H9 (cell line): ENCODE measurements around the gene TSPAN8. TPM values are rescaled to one million over a fixed set of nuclear protein-coding genes. Genes with fewer than 3 reads are reported as not detected.

Source experiments
- DNase-seq: peaks from one replicate; pipeline ENCODE4 v3.0.0-alpha.2; 2017
- H2AFZ ChIP-seq: one replicate; pipeline ENCODE4 v1.6.1; 2013; ENCODE audit warnings: mild to moderate bottlenecking, low read length, control low read depth, moderate library complexity
- H2AK5ac ChIP-seq: 2 replicates; pipeline ENCODE4 v1.6.1; 2013; ENCODE audit warnings: low read length, control low read depth, mixed read lengths; ENCODE audit not compliant: insufficient read length
- H2BK120ac ChIP-seq: one replicate; pipeline ENCODE4 v1.6.1; 2013; ENCODE audit warnings: low read depth, mild to moderate bottlenecking, low read length, control low read depth, inconsistent platforms; ENCODE audit not compliant: poor library complexity, severe bottlenecking
- H2BK12ac ChIP-seq: 2 replicates; pipeline ENCODE4 v1.6.1; 2013; ENCODE audit warnings: low read length, control low read depth, mixed read lengths, low read depth; ENCODE audit not compliant: insufficient read length
- H2BK15ac ChIP-seq: 2 replicates; pipeline ENCODE4 v1.6.1; 2013; ENCODE audit warnings: low read depth, low read length, control low read depth
- H2BK20ac ChIP-seq: one replicate; pipeline ENCODE4 v1.6.1; 2013; ENCODE audit warnings: low read depth, mild to moderate bottlenecking, low read length, control low read depth, inconsistent platforms; ENCODE audit not compliant: poor library complexity, severe bottlenecking
- H2BK5ac ChIP-seq: 2 replicates; pipeline ENCODE4 v1.6.1; 2013; ENCODE audit warnings: low read length, control low read depth, mixed read lengths; ENCODE audit not compliant: insufficient read length
- H3K14ac ChIP-seq: 2 replicates; pipeline ENCODE4 v1.6.1; 2013; ENCODE audit warnings: low read length, control low read depth; ENCODE audit not compliant: insufficient read depth
- H3K18ac ChIP-seq: 2 replicates; pipeline ENCODE4 v1.6.1; 2013; ENCODE audit warnings: low read depth, mild to moderate bottlenecking, mixed read lengths, low read length, control low read depth; ENCODE audit not compliant: insufficient read length
- H3K23ac ChIP-seq: 2 replicates; pipeline ENCODE4 v1.6.1; 2013; ENCODE audit warnings: low read length, control low read depth, mixed read lengths, low read depth; ENCODE audit not compliant: insufficient read length
- H3K23me2 ChIP-seq: 2 replicates; pipeline ENCODE4 v1.6.1; 2013; ENCODE audit warnings: low read depth, mild to moderate bottlenecking, mixed read lengths, low read length, control low read depth; ENCODE audit not compliant: insufficient read length, poor library complexity, severe bottlenecking
- H3K27ac ChIP-seq: 2 replicates; pipeline ENCODE4 v1.5.1; 2013; ENCODE audit warnings: low read length, control low read depth, mixed read lengths, low read depth; ENCODE audit not compliant: insufficient read length
- H3K27me3 ChIP-seq: 2 replicates; pipeline ENCODE4 v1.6.1; 2013; ENCODE audit warnings: low read length, control low read depth, inconsistent platforms; ENCODE audit not compliant: insufficient read depth
- H3K4ac ChIP-seq: 2 replicates; pipeline ENCODE4 v1.6.1; 2013; ENCODE audit warnings: low read depth, mild to moderate bottlenecking, control low read depth, inconsistent platforms, low read length, moderate library complexity
- H3K4me1 ChIP-seq: 2 replicates; pipeline ENCODE4 v1.6.1; 2013; ENCODE audit warnings: low read length, control low read depth, inconsistent platforms; ENCODE audit not compliant: insufficient read depth
- H3K4me2 ChIP-seq: 2 replicates; pipeline ENCODE4 v1.6.1; 2013; ENCODE audit warnings: low read length, control low read depth, mixed read lengths; ENCODE audit not compliant: insufficient read length, insufficient read depth
- H3K56ac ChIP-seq: 2 replicates; pipeline ENCODE4 v1.6.1; 2013; ENCODE audit warnings: low read depth, mild to moderate bottlenecking, mixed read lengths, low read length, control low read depth; ENCODE audit not compliant: insufficient read length
- H3K79me1 ChIP-seq: 2 replicates; pipeline ENCODE4 v1.6.1; 2013; ENCODE audit warnings: low read depth, mild to moderate bottlenecking, moderate library complexity, low read length, control low read depth, inconsistent platforms; ENCODE audit not compliant: insufficient read depth, poor library complexity, severe bottlenecking
- H3K79me2 ChIP-seq: 2 replicates; pipeline ENCODE4 v1.6.1; 2013; ENCODE audit warnings: low read length, control low read depth, inconsistent platforms; ENCODE audit not compliant: insufficient read depth
- H3K9ac ChIP-seq: 2 replicates; pipeline ENCODE4 v1.6.1; 2013; ENCODE audit warnings: low read length, control low read depth, mixed read lengths; ENCODE audit not compliant: insufficient read length; ENCODE audit errors: extremely low read depth
- H3K9me3 ChIP-seq: one replicate; pipeline ENCODE4 v1.6.1; 2013; ENCODE audit warnings: low read depth, low read length, inconsistent platforms; ENCODE audit not compliant: control insufficient read depth
- H3T11ph ChIP-seq: one replicate; pipeline ENCODE4 v1.6.1; 2013; ENCODE audit warnings: mild to moderate bottlenecking, low read length, control low read depth, inconsistent platforms
- H4K20me1 ChIP-seq: one replicate; pipeline ENCODE4 v1.6.1; 2013; ENCODE audit not compliant: control insufficient read depth, insufficient read length, insufficient read depth
- H4K5ac ChIP-seq: 2 replicates; pipeline ENCODE4 v1.6.1; 2013; ENCODE audit warnings: low read depth, mild to moderate bottlenecking, mixed read lengths, low read length, control low read depth; ENCODE audit not compliant: insufficient read length
- H4K8ac ChIP-seq: replicated peaks from 2 replicates; pipeline ENCODE4 v1.6.1; 2013; ENCODE audit warnings: low read length, control low read depth, mixed read lengths, low read depth; ENCODE audit not compliant: insufficient read length
- H4K91ac ChIP-seq: 2 replicates; pipeline ENCODE4 v1.6.1; 2013; ENCODE audit warnings: low read depth, mild to moderate bottlenecking, moderate library complexity, mixed read lengths, low read length, control low read depth; ENCODE audit not compliant: insufficient read length
- H3K27ac Mint-ChIP-seq, 3 experiments: 2 replicates in 2 of 3; 3 replicates in 1 of 3; pipeline ENCODE4 v1.8.0; 2020 to 2021; ENCODE audit warnings: mixed read lengths in 3 of 3, mild to moderate bottlenecking in 1 of 3, moderate library complexity in 1 of 3
- H3K27me3 Mint-ChIP-seq: 2 replicates; pipeline ENCODE4 v1.8.0; 2021; ENCODE audit warnings: low read depth, mild to moderate bottlenecking, moderate library complexity, mixed read lengths
- H3K36me3 Mint-ChIP-seq, 3 experiments: 2 replicates in 2 of 3; 3 replicates in 1 of 3; pipeline ENCODE4 v1.8.0; 2020 to 2021; ENCODE audit warnings: low read depth in 3 of 3, mixed read lengths in 3 of 3; ENCODE audit not compliant: insufficient read depth in 1 of 3
- H3K4me1 Mint-ChIP-seq, 2 experiments: 2 replicates each; pipeline ENCODE4 v1.8.0; 2020; ENCODE audit warnings: mixed read lengths in 2 of 2
- H3K4me3 Mint-ChIP-seq, 2 experiments: 2 replicates in 1 of 2; 3 replicates in 1 of 2; pipeline ENCODE4 v1.8.0; 2020 to 2021; ENCODE audit warnings: mild to moderate bottlenecking in 2 of 2, mixed read lengths in 2 of 2, moderate library complexity in 1 of 2
- H3K9me3 Mint-ChIP-seq, 2 experiments: 2 replicates in 1 of 2; 3 replicates in 1 of 2; pipeline ENCODE4 v1.8.0; 2020; ENCODE audit warnings: mild to moderate bottlenecking in 2 of 2, mixed read lengths in 2 of 2, moderate library complexity in 1 of 2
- WGBS: extraction: QIAGEN DNeasy Blood & Tissue Kit; methylation state at CpG from one replicate; pipeline ENCODE4 v1.1.7; 2013; ENCODE audit warnings: missing lambda C conversion rate, low lambda C conversion rate, mixed read lengths; ENCODE audit not compliant: insufficient read length; ENCODE audit errors: extremely low coverage; 5-methylcytosine and 5-hydroxymethylcytosine counted together
- total RNA-seq: library from RNA; stranded (reverse); gene quantifications from 2 replicates; pipeline ENCODE4 v1.2.1, GENCODE V29; 2021
- TF ChIP-seq, protein P1 (sequence below): fragments of 200-600 bp; sonication (generic); conservative IDR thresholded peaks from 3 replicates; pipeline ENCODE4 v1.8.0; 2021; ENCODE audit warnings: antibody characterized with exemption, mild to moderate bottlenecking

Gene TSPAN8
- total RNA-seq, 1 experiment from 2014 or later = not detected

GRCh38 chr12:71130521-71131069 lies 27.2 kb downstream of the TSPAN8 start:
- H2BK12ac ChIP-seq = no peak overlapping the region
- no peaks in the 10 kb centered on the region for H3K27me3 Mint-ChIP-seq
- H3K9ac ChIP-seq = no peak overlapping the region
- no peak for DNase-seq
- no peak overlapping the region for H2BK20ac ChIP-seq
- H4K5ac ChIP-seq = no peak overlapping the region
- H2BK15ac ChIP-seq = no peak overlapping the region
- H3K27ac Mint-ChIP-seq = no peak overlapping the region
- H3K23ac ChIP-seq = no peak overlapping the region
- H4K20me1 ChIP-seq = no peaks in the 10 kb centered on the region
- H3K56ac ChIP-seq = no peak overlapping the region
- peaks cover 9 to 10% of the 10 kb centered on the region in 2 experiments for H3K4me1 Mint-ChIP-seq
- no peak overlapping the region for H2AK5ac ChIP-seq
- H3K9me3 Mint-ChIP-seq = no peaks in the 10 kb centered on the region
- H2BK120ac ChIP-seq = no peak overlapping the region
- TF ChIP-seq, protein P1, sequence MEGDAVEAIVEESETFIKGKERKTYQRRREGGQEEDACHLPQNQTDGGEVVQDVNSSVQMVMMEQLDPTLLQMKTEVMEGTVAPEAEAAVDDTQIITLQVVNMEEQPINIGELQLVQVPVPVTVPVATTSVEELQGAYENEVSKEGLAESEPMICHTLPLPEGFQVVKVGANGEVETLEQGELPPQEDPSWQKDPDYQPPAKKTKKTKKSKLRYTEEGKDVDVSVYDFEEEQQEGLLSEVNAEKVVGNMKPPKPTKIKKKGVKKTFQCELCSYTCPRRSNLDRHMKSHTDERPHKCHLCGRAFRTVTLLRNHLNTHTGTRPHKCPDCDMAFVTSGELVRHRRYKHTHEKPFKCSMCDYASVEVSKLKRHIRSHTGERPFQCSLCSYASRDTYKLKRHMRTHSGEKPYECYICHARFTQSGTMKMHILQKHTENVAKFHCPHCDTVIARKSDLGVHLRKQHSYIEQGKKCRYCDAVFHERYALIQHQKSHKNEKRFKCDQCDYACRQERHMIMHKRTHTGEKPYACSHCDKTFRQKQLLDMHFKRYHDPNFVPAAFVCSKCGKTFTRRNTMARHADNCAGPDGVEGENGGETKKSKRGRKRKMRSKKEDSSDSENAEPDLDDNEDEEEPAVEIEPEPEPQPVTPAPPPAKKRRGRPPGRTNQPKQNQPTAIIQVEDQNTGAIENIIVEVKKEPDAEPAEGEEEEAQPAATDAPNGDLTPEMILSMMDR = no peak
- no peak overlapping the region for H3K27ac ChIP-seq
- H3K4me2 ChIP-seq = no peak overlapping the region
- H3T11ph ChIP-seq = no peak overlapping the region
- no CpG with 5 or more reads among the region's 1 CpG for WGBS
- H2AFZ ChIP-seq = no peak overlapping the region
- no peaks in the 10 kb centered on the region for H3K79me1 ChIP-seq
- H3K4me1 ChIP-seq = no peaks in the 10 kb centered on the region
- no peak overlapping the region for H3K4me3 Mint-ChIP-seq
- H4K91ac ChIP-seq = no peak overlapping the region
- H2BK5ac ChIP-seq = no peak overlapping the region
- H3K23me2 ChIP-seq = no peaks in the 10 kb centered on the region
- no peak overlapping the region for H4K8ac ChIP-seq
- no peaks in the 10 kb centered on the region for H3K79me2 ChIP-seq
- H3K36me3 Mint-ChIP-seq = no peaks in the 10 kb centered on the region
- H3K4ac ChIP-seq = no peak overlapping the region
- no peak overlapping the region for H3K14ac ChIP-seq
- H3K18ac ChIP-seq = no peak overlapping the region
- H3K27me3 ChIP-seq = no peaks in the 10 kb centered on the region
- no peaks in the 10 kb centered on the region for H3K9me3 ChIP-seq
